Osteocyte (in vitro differentiated cells): ENCODE results near the gene TBCA. TPM values are rescaled to one million over a fixed set of nuclear protein-coding genes. Genes with fewer than 3 reads are reported as not detected.

Experiments
- DNase-seq: peaks from one replicate; pipeline ENCODE4 v3.0.0; 2021; ENCODE audit warnings: mixed read lengths; ENCODE audit not compliant: unreplicated experiment; ENCODE audit errors: extremely low spot score
- H3K27ac Mint-ChIP-seq: one replicate; pipeline ENCODE4 v1.8.0; 2021; ENCODE audit warnings: mild to moderate bottlenecking, mixed read lengths; ENCODE audit not compliant: unreplicated experiment
- H3K27me3 Mint-ChIP-seq: one replicate; pipeline ENCODE4 v1.8.0; 2021; ENCODE audit warnings: mixed read lengths; ENCODE audit not compliant: unreplicated experiment
- H3K36me3 Mint-ChIP-seq: one replicate; pipeline ENCODE4 v1.8.0; 2021; ENCODE audit warnings: mixed read lengths; ENCODE audit not compliant: unreplicated experiment
- H3K4me1 Mint-ChIP-seq: one replicate; pipeline ENCODE4 v1.8.0; 2021; ENCODE audit warnings: mixed read lengths; ENCODE audit not compliant: unreplicated experiment
- H3K4me3 Mint-ChIP-seq: one replicate; pipeline ENCODE4 v1.8.0; 2021; ENCODE audit warnings: mild to moderate bottlenecking, moderate library complexity, mixed read lengths; ENCODE audit not compliant: unreplicated experiment
- H3K9me3 Mint-ChIP-seq: one replicate; pipeline ENCODE4 v1.8.0; 2021; ENCODE audit warnings: mixed read lengths; ENCODE audit not compliant: unreplicated experiment
- total RNA-seq: library from RNA; stranded (reverse); gene quantifications from 2 replicates; pipeline ENCODE4 v1.2.1, GENCODE V29; 2021
- TF ChIP-seq, protein P1 (sequence below): fragments of 200-600 bp; sonication (generic); IDR thresholded peaks from 2 replicates; pipeline ENCODE4 v1.5.0; 2021; ENCODE audit warnings: antibody characterized with exemption, mild to moderate bottlenecking, moderate library complexity

TBCA gene
- total RNA-seq, 1 donor from 2014 or later = 164 TPM

DNA sequence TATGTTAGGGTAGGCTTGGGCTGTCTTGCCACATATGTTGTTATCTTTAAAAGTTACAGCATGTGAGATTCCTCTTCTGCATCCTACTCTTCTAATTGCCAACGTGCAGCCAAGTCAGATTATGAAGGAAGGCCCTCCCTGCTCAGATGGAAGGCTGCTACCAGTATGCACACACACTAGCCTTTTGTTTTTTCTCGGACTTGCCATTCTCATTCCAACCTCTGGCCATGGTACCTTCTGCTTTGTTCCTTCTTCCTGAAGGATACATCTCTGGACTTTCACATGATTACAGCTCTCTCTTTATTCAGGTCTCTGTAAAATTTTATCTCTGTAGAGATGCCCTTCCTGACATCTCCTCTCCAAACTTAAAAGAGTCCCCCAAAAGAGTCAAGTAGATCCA lies 124.8 kb downstream of the TBCA start:
- Mint-ChIP-seq H3K27ac (no peak overlapping the region), H3K4me1 (no peaks in the 10 kb centered on the region), H3K27me3 (peaks cover 93% of the 10 kb centered on the region), H3K36me3 (no peaks in the 10 kb centered on the region), H3K4me3 (no peak overlapping the region), H3K9me3 (no peaks in the 10 kb centered on the region)
- TF ChIP-seq, protein P1, sequence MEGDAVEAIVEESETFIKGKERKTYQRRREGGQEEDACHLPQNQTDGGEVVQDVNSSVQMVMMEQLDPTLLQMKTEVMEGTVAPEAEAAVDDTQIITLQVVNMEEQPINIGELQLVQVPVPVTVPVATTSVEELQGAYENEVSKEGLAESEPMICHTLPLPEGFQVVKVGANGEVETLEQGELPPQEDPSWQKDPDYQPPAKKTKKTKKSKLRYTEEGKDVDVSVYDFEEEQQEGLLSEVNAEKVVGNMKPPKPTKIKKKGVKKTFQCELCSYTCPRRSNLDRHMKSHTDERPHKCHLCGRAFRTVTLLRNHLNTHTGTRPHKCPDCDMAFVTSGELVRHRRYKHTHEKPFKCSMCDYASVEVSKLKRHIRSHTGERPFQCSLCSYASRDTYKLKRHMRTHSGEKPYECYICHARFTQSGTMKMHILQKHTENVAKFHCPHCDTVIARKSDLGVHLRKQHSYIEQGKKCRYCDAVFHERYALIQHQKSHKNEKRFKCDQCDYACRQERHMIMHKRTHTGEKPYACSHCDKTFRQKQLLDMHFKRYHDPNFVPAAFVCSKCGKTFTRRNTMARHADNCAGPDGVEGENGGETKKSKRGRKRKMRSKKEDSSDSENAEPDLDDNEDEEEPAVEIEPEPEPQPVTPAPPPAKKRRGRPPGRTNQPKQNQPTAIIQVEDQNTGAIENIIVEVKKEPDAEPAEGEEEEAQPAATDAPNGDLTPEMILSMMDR = no peak
- no peak for DNase-seq

DNA sequence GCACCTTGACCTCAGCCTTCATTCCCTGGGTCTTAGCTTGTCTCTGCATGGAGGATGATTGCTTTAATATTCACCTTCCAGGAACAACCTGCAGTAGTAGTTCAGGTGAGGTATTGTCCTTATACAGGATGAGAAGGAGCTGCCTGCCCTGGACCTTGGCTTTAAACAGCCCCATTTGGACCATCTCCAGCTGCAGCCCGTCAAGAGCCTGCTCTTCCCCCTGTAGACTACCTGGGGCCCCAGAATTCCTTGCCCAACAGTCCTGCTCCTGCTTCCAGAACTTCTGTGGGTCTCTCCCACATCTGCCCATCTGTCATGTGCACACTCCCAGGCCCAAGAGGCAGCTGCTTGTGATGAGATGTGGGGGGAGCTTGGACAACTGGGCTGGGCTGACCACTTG lies 125.5 kb downstream of the TBCA start:
- Mint-ChIP-seq H3K27me3 (peaks cover 92% of the 10 kb centered on the region), H3K9me3 (no peaks in the 10 kb centered on the region), H3K36me3 (no peaks in the 10 kb centered on the region), H3K4me1 (peaks cover 3% of the 10 kb centered on the region), H3K27ac (no peak overlapping the region), H3K4me3 (no peak overlapping the region)
- TF ChIP-seq, protein P1 = no peak
- no peak for DNase-seq

DNA sequence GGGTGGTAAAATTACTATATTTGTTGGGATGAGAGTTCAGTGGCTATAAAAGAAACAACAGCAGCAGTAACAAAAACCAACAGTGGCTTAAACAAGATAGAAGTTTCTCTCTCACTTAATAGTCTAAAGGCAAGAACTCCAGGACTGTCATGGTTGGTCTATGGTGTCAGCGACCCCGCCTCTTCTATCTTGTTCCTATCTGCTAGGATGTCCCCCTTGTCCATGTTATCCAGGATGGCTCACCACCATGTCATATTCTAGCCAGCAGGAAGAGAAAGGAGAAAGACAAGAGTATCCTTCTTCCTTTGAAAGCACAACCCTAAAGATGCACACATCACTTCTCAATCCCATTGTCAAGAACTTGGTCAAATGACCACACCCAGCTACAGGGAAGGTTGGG lies 126.4 kb downstream of the TBCA start:
- Mint-ChIP-seq H3K36me3 (no peaks in the 10 kb centered on the region), H3K9me3 (no peaks in the 10 kb centered on the region), H3K27me3 (peaks cover 89% of the 10 kb centered on the region), H3K27ac (no peak overlapping the region), H3K4me1 (peaks cover 6% of the 10 kb centered on the region), H3K4me3 (no peak overlapping the region)
- no peak for DNase-seq
- TF ChIP-seq, protein P1 = no peak

DNA sequence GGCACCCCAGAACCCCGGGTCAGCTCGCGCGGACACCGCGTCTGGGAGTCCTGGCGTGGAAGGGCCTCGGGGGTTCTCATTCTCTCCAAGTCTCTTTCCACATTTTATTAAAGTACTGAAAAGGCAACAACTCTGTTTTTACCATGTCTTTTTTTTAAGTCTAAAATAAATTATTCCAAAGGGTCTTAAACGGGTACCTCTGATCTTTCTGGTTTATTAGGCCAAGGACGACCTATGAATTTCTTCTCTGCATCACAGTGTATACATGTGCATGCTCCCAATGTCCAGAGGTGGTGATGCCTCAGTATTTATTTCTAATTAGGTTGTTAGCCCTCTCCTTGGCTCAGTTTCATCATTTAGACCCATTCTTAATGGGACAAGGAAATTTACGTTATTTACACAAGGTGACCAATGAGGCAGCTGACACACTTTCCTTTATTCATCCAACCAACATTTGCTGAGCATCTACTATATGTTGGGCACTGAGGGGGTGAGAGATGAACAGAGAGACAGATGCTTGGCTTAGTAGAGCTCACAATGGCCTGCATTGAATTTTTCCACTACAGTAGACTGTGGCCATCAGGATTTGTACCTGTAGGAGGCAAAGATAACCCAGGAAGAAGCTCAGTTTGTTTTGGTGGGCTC lies 130.0 kb downstream of the TBCA start:
- Mint-ChIP-seq H3K4me3 (no peak overlapping the region), H3K27ac (no peak overlapping the region), H3K9me3 (no peaks in the 10 kb centered on the region), H3K27me3 (peaks cover 91% of the 10 kb centered on the region), H3K4me1 (peaks cover 20% of the 10 kb centered on the region), H3K36me3 (no peaks in the 10 kb centered on the region)
- no peak for DNase-seq
- TF ChIP-seq, protein P1 = no peak

DNA sequence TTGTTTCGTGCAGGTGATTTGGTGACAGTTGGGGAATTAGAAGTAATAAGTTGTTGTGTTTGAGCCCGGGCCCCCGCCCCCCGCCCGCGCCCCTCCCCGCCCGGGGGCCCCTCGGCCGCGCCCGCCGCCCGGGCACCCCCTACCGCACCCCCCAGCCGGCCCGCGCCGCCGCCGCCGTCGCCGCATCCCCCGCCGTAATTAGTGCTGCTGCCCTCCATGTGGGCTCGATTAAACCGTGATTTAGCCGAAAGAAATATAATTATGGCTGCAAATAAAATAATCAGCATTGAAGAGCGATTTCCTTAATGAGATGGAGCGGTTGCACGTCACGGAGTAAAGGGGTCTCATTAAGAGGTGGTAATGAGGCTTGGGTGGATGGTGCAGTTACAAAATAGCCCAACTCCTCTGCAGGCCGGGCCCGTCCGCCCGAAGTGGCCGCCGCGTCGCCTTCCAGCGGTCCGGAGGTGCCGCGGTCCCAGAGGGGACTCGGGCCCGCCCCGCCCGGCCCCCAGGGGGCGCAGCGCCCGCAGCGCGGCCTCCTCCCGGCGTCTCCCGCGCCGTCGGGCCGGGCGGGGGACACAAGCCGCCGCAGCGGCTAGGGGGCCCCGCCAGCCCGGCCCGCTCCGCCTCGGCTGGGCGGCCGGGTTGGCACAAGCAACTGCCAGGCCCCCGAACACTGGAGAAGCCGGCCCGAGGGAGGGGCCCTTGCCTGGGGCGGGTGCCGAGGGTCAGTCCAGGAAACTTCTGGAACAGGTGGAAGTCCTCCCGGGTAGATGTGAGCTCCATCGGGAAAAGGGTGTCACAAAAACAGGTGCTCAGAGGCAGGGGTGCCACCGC lies 130.8 kb downstream of the TBCA start:
- TF ChIP-seq, protein P1 = peak; percentile 55
- DNase-seq = no peak
- Mint-ChIP-seq H3K9me3 (no peaks in the 10 kb centered on the region), H3K27ac (no peak overlapping the region), H3K36me3 (peaks cover 3% of the 10 kb centered on the region), H3K4me3 (peak overlapping the region; percentile 29), H3K4me1 (peaks cover 26% of the 10 kb centered on the region), H3K27me3 (peaks cover 92% of the 10 kb centered on the region)
